Ramos (cell line): ENCODE data around the gene NCOA3.
"Not testable (repeated sequence)": the region's sequence is repeated elsewhere in the genome, so short reads cannot be mapped to it uniquely, and the experiment has no call there.

Experiments used
- in situ Hi-C: fragments of 300-500 bp; cut with MboI; formaldehyde crosslinking; loops from one replicate; pipeline ENCODE4 v1.14.3; 2022; ENCODE audit warnings: low sequenced_read_pairs; ENCODE audit not compliant: unreplicated experiment

The NCOA3 gene

DNA sequence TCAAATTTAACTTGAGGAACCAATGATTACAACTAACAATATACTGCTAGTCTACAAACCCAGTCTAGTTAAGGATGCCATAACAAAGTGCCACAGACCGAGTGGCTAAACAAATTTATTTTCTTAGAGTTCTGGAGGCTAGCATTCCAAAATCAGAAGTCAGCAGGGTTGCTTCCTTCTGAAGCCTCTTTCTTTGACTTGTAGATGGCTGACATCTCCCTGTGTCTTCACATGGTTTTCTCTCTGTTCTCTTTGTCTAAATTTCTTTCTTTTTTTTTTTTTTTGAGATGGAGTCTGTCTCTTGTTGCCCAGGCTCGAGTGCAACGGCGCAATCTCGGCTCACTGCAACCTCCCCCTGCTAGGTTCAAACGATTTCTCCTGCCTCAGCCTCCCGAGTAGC lies 56.1 kb downstream of the NCOA3 start:
- in situ Hi-C loops, result no loop called here

DNA sequence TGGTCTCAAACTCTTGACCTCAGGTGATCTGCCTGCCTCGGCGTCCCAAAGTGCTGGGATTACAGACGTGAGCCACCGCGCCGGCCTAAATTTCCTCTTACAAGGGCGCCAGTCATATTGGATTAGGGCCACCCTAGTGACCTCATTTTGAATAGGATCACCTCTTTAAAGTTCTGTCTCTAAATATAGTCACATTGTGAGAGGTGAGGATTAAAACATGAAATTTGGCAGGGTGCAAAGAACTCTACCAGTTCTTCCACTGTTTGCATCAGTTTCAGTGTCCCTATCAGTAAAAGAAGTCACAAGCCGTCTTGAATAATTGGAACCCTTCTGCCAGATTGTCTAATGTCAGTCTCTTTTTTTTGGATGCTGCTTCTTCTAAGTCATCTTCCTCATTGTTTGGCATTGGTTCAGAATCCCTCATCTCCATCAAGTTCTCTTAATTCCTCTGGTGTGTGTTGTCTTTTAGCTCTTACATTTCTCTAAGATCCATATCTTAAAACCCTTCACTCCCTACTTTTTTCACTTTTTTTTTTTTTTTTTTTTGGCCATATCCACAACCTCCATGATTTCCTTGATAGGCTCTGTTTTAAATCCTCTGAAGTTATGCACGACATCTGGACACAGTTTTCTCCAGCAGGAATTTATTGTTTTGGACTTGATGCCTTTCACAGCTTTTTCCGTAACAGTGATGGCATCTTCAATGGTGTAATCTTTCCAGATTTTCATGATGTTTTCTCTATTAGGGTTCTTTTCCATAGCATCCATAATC lies 56.8 kb downstream of the NCOA3 start:
- in situ Hi-C loops, result no loop called here

- in situ Hi-C loops, result no loop called here
These were observed 57.5 kb downstream of the NCOA3 start for GRCh38 chr20:47559141-47559540.

- in situ Hi-C loops, result no loop called here
These were observed 59.5 kb downstream of the NCOA3 start for GRCh38 chr20:47561180-47561579.

DNA sequence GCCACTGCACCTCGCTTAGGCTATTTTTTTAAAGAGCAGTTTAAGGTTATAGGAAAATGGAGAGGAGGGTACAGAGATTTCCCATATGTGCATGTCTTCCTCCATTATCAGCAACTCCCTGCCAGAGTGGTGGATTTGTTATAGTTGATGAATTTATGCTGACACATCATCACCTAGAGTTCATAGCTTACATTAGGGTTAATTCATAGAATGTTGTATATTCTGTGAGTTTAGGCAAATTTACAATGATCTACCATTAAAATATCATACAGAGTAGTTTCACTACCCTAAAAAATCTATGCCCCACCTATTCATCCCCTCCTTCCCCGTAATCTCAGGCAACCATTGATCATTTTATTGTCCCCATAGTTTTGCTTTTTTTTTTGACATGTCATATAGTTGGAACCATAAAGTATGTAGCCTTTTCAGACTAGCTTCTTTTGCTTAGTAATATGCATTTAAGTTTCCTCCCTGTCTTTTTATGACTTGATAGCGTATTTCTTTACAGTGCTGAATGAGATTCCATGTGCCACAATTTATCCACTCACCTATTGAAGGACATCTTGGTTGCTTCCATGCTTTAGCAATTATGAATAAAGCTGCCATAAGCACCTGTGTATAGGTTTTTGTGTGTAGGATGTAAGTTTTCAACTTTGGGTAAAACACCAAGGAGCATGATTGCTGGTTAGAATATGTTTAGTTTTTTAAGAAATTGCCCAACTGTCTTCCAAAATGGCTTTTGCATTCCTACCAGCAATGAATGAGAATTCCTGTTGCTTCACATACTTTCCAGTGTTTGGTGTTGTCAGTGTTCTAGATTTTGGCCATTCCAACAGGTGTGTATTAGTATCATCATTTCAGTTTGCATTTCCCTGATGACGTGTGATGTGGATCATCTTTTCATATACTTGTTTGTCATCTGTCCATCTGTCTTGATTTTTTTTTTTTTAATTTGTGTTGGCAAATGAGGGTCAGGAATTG lies 60.2 kb downstream of the NCOA3 start:
- in situ Hi-C loops, result no loop called here

DNA sequence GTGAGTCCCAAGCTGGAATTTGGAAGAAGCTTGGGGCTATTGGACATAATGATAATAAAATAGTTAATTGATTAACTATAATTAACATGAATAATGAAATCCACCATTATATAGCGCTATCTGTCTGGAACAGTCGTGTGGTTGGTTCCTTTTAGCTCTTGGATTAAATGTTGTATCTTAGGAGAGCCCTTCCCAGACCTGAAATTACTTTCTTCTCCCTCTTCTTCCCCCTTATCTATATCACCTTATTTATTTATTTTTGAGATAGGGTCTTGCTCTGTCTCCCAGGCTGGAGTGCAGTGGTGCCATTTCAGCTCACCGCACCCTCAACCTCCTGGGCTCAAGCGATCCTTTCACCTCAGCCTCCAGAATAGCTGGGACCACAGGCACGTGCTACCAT lies 64.6 kb downstream of the NCOA3 start:
- in situ Hi-C loops, result no loop called here

DNA sequence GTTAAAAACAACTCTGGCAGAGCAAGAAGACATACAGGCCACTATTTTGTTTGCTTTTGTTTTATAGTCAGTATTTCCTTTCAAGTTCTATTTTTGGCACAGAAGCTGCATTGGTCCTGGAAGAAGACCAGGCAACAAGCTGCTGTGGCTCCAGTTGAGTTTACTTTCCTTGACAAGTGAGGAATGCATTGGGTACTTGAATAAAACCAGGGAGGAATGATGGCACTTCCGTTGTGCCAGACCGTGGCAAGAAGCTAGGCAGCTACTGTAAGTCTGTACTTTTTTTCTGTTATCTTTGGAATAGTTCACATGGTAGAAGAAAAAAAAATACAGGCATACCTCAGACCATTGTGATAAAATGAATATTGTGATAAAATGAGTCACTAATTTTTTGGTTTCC lies 66.3 kb downstream of the NCOA3 start:
- in situ Hi-C loops, result no loop called here

DNA sequence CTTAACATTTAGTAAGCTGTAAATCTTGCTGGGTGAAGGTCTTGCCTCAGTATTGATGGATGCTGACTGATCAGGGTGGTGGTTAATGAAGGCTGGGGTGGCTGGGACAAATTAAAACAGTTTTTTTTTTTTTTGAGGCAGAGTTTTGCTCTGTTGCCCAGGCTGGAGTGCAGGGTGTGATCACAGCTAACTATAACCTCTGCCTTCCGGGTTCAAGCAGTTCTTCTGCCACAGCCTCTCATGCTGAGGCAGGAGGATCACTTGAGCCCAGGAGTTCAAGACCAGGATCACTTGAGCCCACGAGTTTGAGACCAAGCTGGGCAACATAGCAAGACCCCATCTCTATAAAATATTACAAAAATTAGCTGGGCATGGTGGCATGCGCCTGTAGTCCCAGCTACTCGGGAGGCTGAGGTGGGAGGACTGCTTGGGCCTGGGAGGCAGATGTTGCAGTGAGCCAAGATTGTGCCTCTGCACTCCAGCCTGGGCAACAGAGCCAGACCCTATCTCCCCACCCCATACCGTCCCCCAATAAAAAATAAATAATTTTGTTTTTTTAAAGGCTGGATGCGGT lies 67.2 kb downstream of the NCOA3 start:
- in situ Hi-C loops, result no loop called here

DNA sequence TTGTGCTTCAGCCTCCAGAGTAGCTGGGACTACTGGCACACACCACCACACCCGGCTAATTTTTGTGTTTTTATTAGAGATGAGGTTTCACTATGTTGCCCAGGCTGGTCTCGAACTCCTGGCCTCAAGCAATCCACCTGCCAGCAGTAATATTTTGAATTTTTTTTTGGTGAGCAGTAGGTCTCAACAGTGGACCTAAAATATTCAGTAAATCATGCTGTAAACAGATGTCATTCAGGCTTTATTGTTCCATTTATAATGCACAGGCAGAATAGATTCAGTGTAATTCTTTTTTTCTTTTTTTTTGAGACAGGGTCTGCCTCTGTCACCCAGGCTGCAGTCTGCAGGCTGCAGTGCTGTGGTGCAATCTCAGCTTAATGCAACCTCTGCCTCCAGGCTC lies 69.7 kb downstream of the NCOA3 start:
- in situ Hi-C loops, result no loop called here

DNA sequence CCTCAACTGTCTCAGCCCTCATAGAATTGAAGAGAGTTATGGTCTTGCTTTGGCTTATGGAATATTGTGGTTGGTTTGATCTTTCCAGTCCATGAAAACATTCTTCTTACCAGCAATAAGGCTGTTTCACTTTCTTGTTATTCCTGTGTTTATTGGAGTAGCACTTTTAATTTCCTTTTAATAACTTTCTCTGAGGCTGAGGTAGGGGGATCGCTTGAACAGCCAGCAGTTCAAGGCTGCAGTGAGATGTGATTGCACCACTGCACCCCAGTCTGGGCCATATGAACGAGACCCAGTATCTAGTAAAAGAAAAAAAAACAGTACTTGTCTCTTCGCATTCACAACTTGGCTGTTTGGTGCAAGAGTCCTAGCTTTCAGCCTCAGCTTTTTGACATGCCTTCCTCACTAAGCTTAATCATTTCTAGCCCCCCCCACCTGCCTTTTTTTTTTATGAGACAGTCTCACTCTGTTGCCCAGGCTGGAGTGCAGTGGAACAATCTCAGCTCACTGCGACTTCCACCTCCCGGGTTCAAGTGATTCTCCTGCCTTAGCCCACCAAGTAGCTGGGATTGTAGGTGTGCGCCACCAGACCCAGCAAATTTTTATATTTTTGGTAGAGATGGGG lies 70.5 kb downstream of the NCOA3 start:
- in situ Hi-C loops, result no loop called here

GRCh38 chr20:47573559-47573958 lies 71.9 kb downstream of the NCOA3 start:
- in situ Hi-C loops, result no loop called here

DNA sequence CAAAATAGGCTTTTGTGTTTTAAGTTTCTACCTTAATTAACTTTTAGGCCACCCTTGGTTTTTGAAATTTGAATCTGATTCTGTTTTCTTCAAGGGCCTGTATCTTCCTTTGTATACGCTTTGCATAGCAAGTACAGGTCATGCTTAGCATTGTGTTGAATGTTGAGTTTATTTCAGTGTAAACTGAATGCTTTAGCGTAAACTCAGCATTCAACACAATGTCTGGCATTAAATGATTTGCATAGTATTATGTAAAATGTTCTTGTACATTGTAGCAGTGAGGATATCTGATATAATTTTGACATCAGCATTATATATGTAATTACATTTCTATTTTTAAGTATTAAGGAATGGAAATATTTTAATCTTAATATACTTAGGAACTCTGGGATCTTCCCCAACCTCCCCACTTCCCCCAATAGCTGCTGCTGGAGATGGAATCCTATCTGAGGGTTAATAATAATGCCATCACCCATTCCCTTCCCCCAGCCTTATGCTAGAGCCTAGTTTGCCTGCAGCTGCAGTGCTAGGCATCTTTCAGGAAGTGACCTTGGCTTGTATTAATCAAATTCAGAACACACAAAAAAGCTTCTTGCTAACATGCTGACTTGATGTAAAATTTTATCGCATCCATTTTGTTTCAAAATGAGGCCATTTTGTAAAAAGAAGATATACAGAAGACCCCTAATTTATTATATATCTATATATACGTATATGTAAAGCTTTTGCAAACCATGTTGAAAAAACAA lies 73.1 kb downstream of the NCOA3 start:
- in situ Hi-C loops, result no loop called here

DNA sequence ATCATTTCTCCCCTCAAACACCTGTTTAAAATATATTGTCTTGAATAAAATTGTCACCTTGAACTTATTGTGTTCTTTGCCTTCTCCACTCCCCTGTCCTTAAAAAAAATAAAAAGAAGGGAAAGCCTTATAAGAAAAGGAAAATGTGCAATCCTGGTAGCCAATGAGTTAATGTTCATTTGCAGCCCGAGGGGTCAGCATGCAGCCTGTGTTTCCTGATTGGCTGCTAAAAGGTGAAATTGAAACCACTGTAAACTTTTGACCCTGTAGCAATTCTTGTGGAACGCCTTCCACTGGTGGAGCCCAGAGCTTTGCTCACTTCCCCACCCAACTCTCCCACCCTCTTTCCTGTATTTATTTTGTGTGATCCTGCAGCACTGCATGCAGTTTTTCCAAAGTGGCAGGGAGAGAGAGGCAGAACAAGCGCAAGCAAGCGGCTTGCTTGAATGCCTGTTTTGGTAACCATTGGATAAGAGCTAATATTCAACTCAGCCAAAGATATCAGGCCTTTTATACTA lies 74.9 kb downstream of the NCOA3 start:
- in situ Hi-C loops, result no loop called here

GRCh38 chr20:47577314-47577713 lies 75.6 kb downstream of the NCOA3 start:
- in situ Hi-C loops, result no loop called here

DNA sequence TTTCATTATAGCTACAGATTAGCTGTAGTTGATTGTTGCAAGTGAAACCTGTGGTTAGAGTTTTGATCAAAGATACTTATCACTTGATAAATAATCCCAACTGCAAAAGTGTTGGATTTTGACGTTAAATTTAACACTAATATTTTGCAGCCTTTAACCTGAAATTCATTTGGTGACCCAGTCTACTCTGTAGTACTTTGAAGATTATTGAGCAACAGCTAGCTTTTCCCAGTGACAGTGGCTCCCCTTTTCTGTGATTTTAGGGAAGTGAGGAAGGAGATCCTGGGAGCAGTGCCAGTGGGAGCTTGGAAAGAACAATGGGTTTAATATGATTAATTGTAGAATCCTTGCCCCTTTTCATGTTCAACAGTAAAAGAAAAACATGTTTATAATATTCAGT lies 76.9 kb downstream of the NCOA3 start:
- in situ Hi-C loops, result no loop called here

- in situ Hi-C loops, result not testable (repeated sequence)
These were observed 79.0 kb downstream of the NCOA3 start for GRCh38 chr20:47580686-47581085.

- in situ Hi-C loops, result no loop called here
These were observed 79.4 kb downstream of the NCOA3 start for GRCh38 chr20:47581090-47581489.

- in situ Hi-C loops, result no loop called here
These were observed 81.9 kb downstream of the NCOA3 start for GRCh38 chr20:47583551-47583950.

GRCh38 chr20:47585087-47585747 lies 83.5 kb downstream of the NCOA3 start:
- in situ Hi-C loops, result no loop called here
